D721Med (cell line): ENCODE data around the gene ETV6.

Source experiments
- DNase-seq: peaks from one replicate; pipeline ENCODE4 v3.0.0; 2011; ENCODE audit warnings: low spot score; ENCODE audit not compliant: insufficient read length
- FAIRE-seq: peaks from 2 replicates; lab custom pipeline; 2011; peaks lifted over from hg19 to GRCh38; lab: Jason Lieb, UNC
- CTCF ChIP-seq: IDR thresholded peaks from 2 replicates; pipeline ENCODE4 v1.5.1; 2012; ENCODE audit warnings: mild to moderate bottlenecking, control low read depth; ENCODE audit not compliant: insufficient read depth; ENCODE audit errors: missing control alignments

Gene ETV6

GRCh38 chr12:11879306-11879705 lies 229.8 kb downstream of the ETV6 start:
- no peak for TF ChIP-seq CTCF
- FAIRE-seq, result no peak
- no peak for DNase-seq

GRCh38 chr12:11880381-11880780 lies 230.9 kb downstream of the ETV6 start:
- TF ChIP-seq CTCF, result no peak
- FAIRE-seq (no peak), DNase-seq (no peak)

- DNase-seq, result no peak
- no peak for FAIRE-seq
- no peak for TF ChIP-seq CTCF
These were observed 232.4 kb downstream of the ETV6 start for GRCh38 chr12:11881835-11882234.

GRCh38 chr12:11882301-11883019 lies 233.0 kb downstream of the ETV6 start:
- DNase-seq, result no peak
- TF ChIP-seq CTCF, result no peak
- FAIRE-seq, result no peak

GRCh38 chr12:11884116-11884515 lies 234.6 kb downstream of the ETV6 start:
- FAIRE-seq (no peak), DNase-seq (no peak)
- TF ChIP-seq CTCF, result no peak

- DNase-seq (no peak), FAIRE-seq (no peak)
- no peak for TF ChIP-seq CTCF
These were observed 235.2 kb downstream of the ETV6 start for GRCh38 chr12:11884706-11885105.

GRCh38 chr12:11885261-11886038 lies 236.0 kb downstream of the ETV6 start:
- FAIRE-seq (no peak), DNase-seq (no peak)
- no peak for TF ChIP-seq CTCF
